ENCODE results near the gene MTRF1L. TPM values are rescaled to one million over a fixed set of nuclear protein-coding genes. Genes with fewer than 3 reads are reported as not detected.

The MTRF1L gene
- polyA plus RNA-seq, 1 of the 3 experiments (the other 2 are of a cell fraction) = 7.7 TPM

GRCh38 chr6:152952045-152952444 lies 50.5 kb downstream of the MTRF1L start:
- TF ChIP-seq EP300 (IDR thresholded peaks at IDR 0.05; ENCODE audit: borderline replicate concordance in 1 of 2, low read depth in 1 of 2, low read length in 1 of 2) (peak; percentile 36 to 84; a peak in 2 of 4 replicates), REST (IDR thresholded peaks at IDR 0.05; ENCODE audit: low read depth, low read length) (no peak), FOSL2 (IDR thresholded peaks at IDR 0.05; ENCODE audit: borderline replicate concordance, low read depth) (peak; percentile 75), POLR2AphosphoS5 (IDR thresholded peaks at IDR 0.05; ENCODE audit: low read depth, low read length) (peak; percentile 41; the same call in 1 of the 2 replicates), PBX3 (IDR thresholded peaks at IDR 0.05) (peak; percentile 84), NFIC (IDR thresholded peaks at IDR 0.05; ENCODE audit: borderline replicate concordance) (peak; percentile 62), CHD2 (IDR thresholded peaks at IDR 0.05; ENCODE audit: low read length, partially characterized antibody) (no peak), FOXM1 (IDR thresholded peaks at IDR 0.05; ENCODE audit: low read depth) (peak; percentile 64), ZBTB33 (IDR thresholded peaks at IDR 0.05; ENCODE audit: borderline replicate concordance, low read depth) (0 out of 2 replicates have a peak, but pooled peaks have one; percentile 24), RXRA (IDR thresholded peaks at IDR 0.05; ENCODE audit: borderline replicate concordance, low read depth) (peak; percentile 80), TAF1 (IDR thresholded peaks at IDR 0.05; ENCODE audit: borderline replicate concordance, low read depth, low read length) (0 out of 2 replicates have a peak, but pooled peaks have one; percentile 13), USF1 (IDR thresholded peaks at IDR 0.05; ENCODE audit: borderline replicate concordance, low read depth) (no peak), JUND (IDR thresholded peaks at IDR 0.05) (peak; percentile 82), TEAD4 (IDR thresholded peaks at IDR 0.05; ENCODE audit: borderline replicate concordance, insufficient read depth) (peak; percentile 78; the same call in 1 of the 2 replicates), TCF12 (IDR thresholded peaks at IDR 0.05) (peak; percentile 82)
- peaks cover 7% of the 10 kb centered on the region for H3F3A ChIP-seq (replicated peaks; ENCODE audit: insufficient read depth)
- no peaks in the 10 kb centered on the region for H3K36me3 ChIP-seq (replicated peaks in 1 of 2; ENCODE audit: control insufficient read depth in 1 of 2, insufficient read depth in 2 of 2, low read length in 1 of 2)
- 6% methylated on average over 1 of the region's 1 CpG for WGBS (ENCODE audit: low lambda C conversion rate)
- H3K79me2 ChIP-seq (ENCODE audit: insufficient read depth) = no peaks in the 10 kb centered on the region
- no peak overlapping the region for H3K4me3 ChIP-seq (ENCODE audit: low read depth in 2 of 2, low read length in 1 of 2)
- peak overlapping the region; percentile 37; the same call in 1 of the 2 replicates for H3K4me2 ChIP-seq
- ChIA-PET POLR2A (no interaction called here), CTCF (interaction anchor here (0.6 to 6.7 kb wide), 8 partner anchors 73 to 467 kb away, joined by 3 to 156 read pairs (median 4); partner anchors contain the start of gene VIP)
- peaks cover 2 to 13% of the 10 kb centered on the region in 2 experiments; a peak in 3 of 4 replicates for H3K4me1 ChIP-seq (ENCODE audit: control insufficient read depth in 1 of 2, insufficient read depth in 2 of 2, low read depth in 1 of 2, low read length in 1 of 2)
- peak overlapping the region in 1 of 2 experiments; percentile 44; a peak in 2 of 4 replicates for H3K27ac ChIP-seq (ENCODE audit: low read depth in 2 of 2, low read length in 1 of 2)
- H2AFZ ChIP-seq (ENCODE audit: low read depth) = 0 out of 2 replicates have a peak overlapping the region, but pooled peaks have one; percentile 13
- no peaks in the 10 kb centered on the region for H3K27me3 ChIP-seq (ENCODE audit: insufficient read depth)
- H3K9ac ChIP-seq = no peak overlapping the region
- H4K20me1 ChIP-seq (ENCODE audit: insufficient read depth) = no peaks in the 10 kb centered on the region
- H3K9me2 ChIP-seq = no peaks in the 10 kb centered on the region
- no peaks in the 10 kb centered on the region for H3K9me3 ChIP-seq
- no peak for DNase-seq

All from SK-N-SH (cell line).